ENCODE measurements around the gene CAND1.

Gene CAND1

DNA sequence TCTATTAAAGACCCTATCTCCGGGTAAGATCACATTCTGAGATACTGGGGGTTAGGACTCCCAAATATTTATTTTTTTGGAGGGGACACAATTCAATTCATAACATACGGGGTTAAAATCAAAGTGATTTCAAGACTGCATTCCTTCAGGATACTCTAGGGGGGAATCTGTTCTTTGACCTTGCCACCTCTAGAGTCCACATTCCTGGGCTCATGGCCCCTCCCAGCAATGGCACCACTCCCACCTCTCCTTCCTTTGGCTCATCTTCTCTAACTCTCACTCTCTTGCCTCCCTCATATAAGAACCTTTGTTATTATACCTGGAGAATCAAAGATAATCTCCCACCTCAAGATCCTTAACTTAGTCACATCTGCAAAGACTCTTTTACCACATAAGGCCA, 79.5 kb downstream of the CAND1 start:
- DNase-seq, result no peak

GRCh38 chr12:67352682-67353081, 83.5 kb downstream of the CAND1 start:
- no peak for DNase-seq

DNA sequence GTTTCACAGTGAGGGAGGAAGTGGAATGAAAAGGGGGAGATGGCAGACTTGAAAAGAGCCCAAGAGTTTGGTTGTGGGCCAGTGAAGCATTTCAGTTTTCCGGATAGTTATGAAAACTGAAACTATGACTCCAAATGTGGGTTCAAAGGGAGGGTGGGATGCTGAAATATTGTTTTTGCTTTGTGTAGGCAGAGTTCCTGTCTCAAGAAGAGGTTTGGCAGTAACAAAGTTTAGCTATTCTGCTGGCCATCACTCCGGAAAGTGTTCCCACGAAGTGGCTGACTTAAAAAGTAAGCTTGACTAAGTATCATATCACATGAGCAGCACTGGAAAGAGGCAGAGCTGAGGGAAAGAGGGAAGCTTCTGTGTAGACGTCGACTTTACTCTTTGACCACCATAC, 85.2 kb downstream of the CAND1 start:
- no peak for DNase-seq

- DNase-seq, result no peak
These were observed 85.8 kb downstream of the CAND1 start for GRCh38 chr12:67354966-67355365.

GRCh38 chr12:67355428-67356379, 86.5 kb downstream of the CAND1 start:
- peak; percentile 77 for DNase-seq

DNA sequence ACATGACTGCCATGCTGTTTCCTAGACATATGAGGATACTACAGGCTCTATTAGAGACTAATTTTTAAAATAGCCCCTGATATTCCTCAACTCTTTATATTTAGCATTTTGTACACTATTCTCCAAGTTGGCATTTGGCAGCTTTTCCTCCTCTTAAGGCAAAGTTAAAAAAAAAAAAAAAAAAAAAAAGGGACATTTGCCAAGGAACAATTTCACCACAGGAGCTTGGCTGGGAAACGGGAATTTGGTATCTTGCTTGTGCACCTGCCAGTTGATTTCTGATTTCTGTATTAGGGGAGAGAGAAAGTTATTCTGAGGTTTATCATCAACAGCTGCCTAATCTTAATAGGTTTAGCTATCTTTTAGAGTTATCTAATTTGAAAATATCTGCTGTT, 87.2 kb downstream of the CAND1 start:
- no peak for DNase-seq

- no peak for DNase-seq
These were observed 88.4 kb downstream of the CAND1 start for GRCh38 chr12:67357376-67358125.

DNA sequence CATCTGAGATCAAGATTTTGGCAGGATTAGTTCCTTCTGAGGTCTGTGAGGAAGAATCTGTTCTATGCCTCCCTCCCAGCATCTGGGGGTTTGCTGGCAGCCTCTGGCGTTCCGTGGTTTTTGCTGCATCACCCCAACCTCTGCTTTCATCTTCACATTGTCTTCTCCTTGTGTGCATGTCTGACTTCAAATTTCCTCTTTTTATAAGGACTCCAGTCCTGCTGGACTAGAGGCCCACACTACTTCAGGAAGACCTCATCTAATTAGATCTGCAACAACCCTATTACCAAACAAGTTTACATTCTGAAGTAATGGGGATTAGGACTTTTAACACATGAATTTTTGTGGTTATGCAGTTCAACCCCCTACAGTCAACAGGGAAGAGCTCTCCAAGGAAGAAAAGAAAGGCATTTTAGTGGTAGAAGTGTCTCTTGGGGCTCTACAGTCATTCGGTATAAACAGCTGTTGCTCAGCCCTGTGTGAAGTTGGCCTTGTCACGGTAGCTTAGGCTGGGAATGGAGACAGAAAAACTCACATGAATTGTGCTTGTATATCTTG, 89.7 kb downstream of the CAND1 start:
- no peak for DNase-seq

- DNase-seq, result no peak
These were observed 93.4 kb downstream of the CAND1 start for GRCh38 chr12:67362526-67362925.

GRCh38 chr12:67364228-67364627, 95.1 kb downstream of the CAND1 start:
- no peak for DNase-seq

- no peak for DNase-seq
These were observed 96.0 kb downstream of the CAND1 start for GRCh38 chr12:67365131-67365530.

DNA sequence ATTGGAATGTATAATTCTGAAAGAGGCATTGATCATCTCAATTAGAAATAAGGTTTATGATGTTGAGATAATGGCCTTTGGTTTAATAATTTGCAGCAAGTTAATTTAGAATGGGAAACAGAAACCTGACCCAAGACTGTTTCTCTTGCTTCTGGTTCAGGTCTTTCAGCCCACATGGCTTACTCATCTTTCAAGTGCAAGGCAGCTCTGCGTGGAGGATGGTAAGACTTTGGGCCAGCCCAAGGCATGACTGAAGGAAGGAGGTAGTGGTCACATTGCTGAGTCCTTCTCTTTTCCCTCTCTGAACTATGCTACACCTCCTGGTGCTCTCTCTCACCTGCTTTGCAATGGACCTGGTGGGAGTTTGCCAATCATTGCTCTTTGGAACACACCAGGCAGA, 98.7 kb downstream of the CAND1 start:
- DNase-seq, result no peak

Data from NCI-H526 treated with DMSO at 0.1 percent for 48 hours (cell line).